GM19455 (cell line): Measurements from ENCODE around the gene COPS9.

Experiments
- ATAC-seq: cut with Tn5 transposase; IDR thresholded peaks from one replicate; pipeline ENCODE4 v1.9.1; 2021; ENCODE audit not compliant: unreplicated experiment

The COPS9 gene

GRCh38 chr2:240121675-240122074 lies 14.4 kb downstream of the COPS9 start:
- no peak for ATAC-seq

GRCh38 chr2:240121190-240121589 lies 14.9 kb downstream of the COPS9 start:
- no peak for ATAC-seq

GRCh38 chr2:240114233-240114632 lies 21.9 kb downstream of the COPS9 start:
- ATAC-seq, result no peak

- no peak for ATAC-seq
Observed at GRCh38 chr2:240112914-240113690, 23.0 kb downstream of the COPS9 start.

- ATAC-seq, result no peak
Observed at GRCh38 chr2:240111253-240111652, 24.9 kb downstream of the COPS9 start.

GRCh38 chr2:240109386-240109785 lies 26.7 kb downstream of the COPS9 start:
- no peak for ATAC-seq

GRCh38 chr2:240107477-240107796 lies 28.7 kb downstream of the COPS9 start:
- no peak for ATAC-seq

GRCh38 chr2:240106765-240107476 lies 29.2 kb downstream of the COPS9 start:
- ATAC-seq, result no peak

GRCh38 chr2:240105982-240106381 lies 30.1 kb downstream of the COPS9 start:
- no peak for ATAC-seq

- no peak for ATAC-seq
Observed at GRCh38 chr2:240103136-240103535, 33.0 kb downstream of the COPS9 start.

GRCh38 chr2:240098349-240098748 lies 37.8 kb downstream of the COPS9 start:
- no peak for ATAC-seq

GRCh38 chr2:240095556-240096523 lies 40.3 kb downstream of the COPS9 start:
- no peak for ATAC-seq

GRCh38 chr2:240089306-240089705 lies 46.8 kb downstream of the COPS9 start:
- no peak for ATAC-seq

- no peak for ATAC-seq
Observed at GRCh38 chr2:240086563-240086962, 49.5 kb downstream of the COPS9 start.
